ENCODE results near the gene FHIP2A. TPM values are rescaled to one million over a fixed set of nuclear protein-coding genes. Genes with fewer than 3 reads are reported as not detected.
A peak's percentile ranks its signal among the peaks of the same experiment; 100 is the strongest.

The FHIP2A gene
- total and polyA plus RNA-seq, 4 donors = 26.8 to 46.4 (median 27.6) TPM

DNA sequence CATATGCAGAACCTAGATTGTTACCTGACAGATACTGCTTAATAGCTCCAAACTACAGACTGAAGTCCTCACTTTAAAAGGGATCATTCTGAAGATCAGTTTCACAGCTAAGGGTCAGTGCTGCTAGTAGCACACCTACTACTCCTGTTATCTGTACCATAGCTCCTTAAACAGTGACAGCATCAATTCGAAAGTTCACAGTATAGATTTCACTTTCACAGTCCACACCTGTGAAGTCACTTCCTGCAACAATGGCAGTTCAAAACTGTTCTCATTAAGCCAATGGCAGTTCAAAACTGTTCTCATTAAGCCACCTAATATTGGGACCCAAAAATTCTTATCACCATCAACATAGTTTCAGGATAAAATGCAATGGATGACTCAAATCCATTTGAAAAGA is 10.7 kb upstream of the FHIP2A start:
- Histone ChIP-seq H3K4me1 (ENCODE audit: control insufficient read depth, insufficient read depth, low read length) (no peaks in the 10 kb centered on the region), H3K4me3 (ENCODE audit: low read depth, low read length) (no peak overlapping the region), H3K27me3 (ENCODE audit: control insufficient read depth, insufficient read depth, low read length) (no peaks in the 10 kb centered on the region), H3K9me3 (ENCODE audit: control insufficient read depth, insufficient read depth, low read length) (no peaks in the 10 kb centered on the region), H3K36me3 (ENCODE audit: control insufficient read depth, insufficient read depth, low read length) (no peaks in the 10 kb centered on the region), H3K27ac (ENCODE audit: low read depth, low read length) (no peak overlapping the region)
- 89% methylated on average over 1 of the region's 1 CpG for WGBS (ENCODE audit: insufficient coverage)
- no peak for DNase-seq (ENCODE audit: low read depth in 4 of 6, low spot score in 6 of 6)

DNA sequence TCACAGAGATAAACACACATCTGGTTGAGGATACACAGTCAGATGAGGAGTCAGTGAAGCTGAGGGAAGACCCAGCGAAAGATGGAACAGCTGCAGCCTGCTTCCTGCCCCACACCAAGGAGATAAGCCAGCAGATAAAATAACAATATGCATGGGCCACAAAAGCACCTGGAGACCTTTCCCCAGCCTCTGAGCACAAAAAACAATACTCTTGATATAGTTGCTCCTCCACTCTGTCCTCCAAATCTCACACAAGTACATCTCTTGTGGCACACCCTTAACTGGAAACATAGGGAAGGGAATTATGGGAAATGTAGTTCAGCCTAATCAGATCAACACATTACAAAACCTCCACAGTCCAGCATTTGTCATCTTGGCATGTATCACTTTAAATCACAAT is 9.7 kb upstream of the FHIP2A start:
- Histone ChIP-seq H3K36me3 (ENCODE audit: control insufficient read depth, insufficient read depth, low read length) (no peaks in the 10 kb centered on the region), H3K4me3 (ENCODE audit: low read depth, low read length) (no peak overlapping the region), H3K27ac (ENCODE audit: low read depth, low read length) (no peak overlapping the region), H3K4me1 (ENCODE audit: control insufficient read depth, insufficient read depth, low read length) (no peaks in the 10 kb centered on the region), H3K27me3 (ENCODE audit: control insufficient read depth, insufficient read depth, low read length) (no peaks in the 10 kb centered on the region), H3K9me3 (ENCODE audit: control insufficient read depth, insufficient read depth, low read length) (no peaks in the 10 kb centered on the region)
- WGBS (ENCODE audit: insufficient coverage) = 88% methylated on average over 1 of the region's 1 CpG
- DNase-seq (ENCODE audit: low read depth in 4 of 6, low spot score in 6 of 6) = no peak

DNA sequence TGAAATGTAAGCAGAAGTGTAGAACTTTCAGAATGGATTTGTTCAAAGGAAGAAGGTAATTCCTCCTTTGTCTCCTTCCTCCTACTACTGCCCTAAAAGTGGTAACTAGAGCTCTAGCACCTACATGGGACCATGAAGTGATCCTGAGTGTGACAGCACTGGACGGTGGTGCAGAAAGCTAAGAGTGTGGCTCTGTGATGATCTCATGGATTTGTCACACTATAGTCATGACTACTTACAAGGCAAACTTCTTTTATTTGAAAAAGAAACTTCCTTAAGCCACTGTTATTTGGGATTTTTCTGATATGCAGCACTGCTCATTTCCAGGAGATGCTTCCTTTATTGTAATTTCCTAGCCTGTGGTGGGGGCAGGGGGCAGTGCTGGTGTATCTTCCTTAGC is 5.8 kb upstream of the FHIP2A start:
- no peaks in the 10 kb centered on the region for H3K4me1 ChIP-seq (ENCODE audit: control insufficient read depth, insufficient read depth, low read length)
- H3K36me3 ChIP-seq (ENCODE audit: control insufficient read depth, insufficient read depth, low read length) = no peaks in the 10 kb centered on the region
- no peaks in the 10 kb centered on the region for H3K9me3 ChIP-seq (ENCODE audit: control insufficient read depth, insufficient read depth, low read length)
- no peaks in the 10 kb centered on the region for H3K27me3 ChIP-seq (ENCODE audit: control insufficient read depth, insufficient read depth, low read length)
- no peak for DNase-seq (ENCODE audit: low read depth in 4 of 6, low spot score in 6 of 6)
- no peak overlapping the region for H3K4me3 ChIP-seq (ENCODE audit: low read depth, low read length)
- no peak overlapping the region for H3K27ac ChIP-seq (ENCODE audit: low read depth, low read length)
- no CpG with 5 or more reads among the region's 1 CpG for WGBS (ENCODE audit: insufficient coverage)

DNA sequence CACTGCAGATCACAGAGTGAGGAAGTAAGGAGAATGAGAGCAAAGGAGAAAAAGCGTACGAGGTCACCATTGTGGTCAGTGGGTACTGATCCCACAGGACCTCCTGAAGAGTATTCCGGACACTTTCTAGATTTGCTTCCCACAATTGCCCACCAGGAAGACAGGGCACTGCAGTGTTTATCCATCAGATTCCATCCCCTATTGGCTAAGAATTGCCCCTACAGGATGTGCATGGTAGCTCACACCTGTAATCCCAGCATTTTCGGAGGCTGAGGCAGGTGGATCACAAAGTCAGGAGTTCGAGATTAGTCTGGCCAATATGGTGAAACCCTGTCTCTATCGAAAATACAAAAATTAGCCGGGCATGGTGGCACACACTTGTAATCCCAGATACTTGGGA is 5.3 kb upstream of the FHIP2A start:
- DNase-seq (ENCODE audit: low read depth in 4 of 6, low spot score in 6 of 6) = no peak
- Histone ChIP-seq H3K36me3 (ENCODE audit: control insufficient read depth, insufficient read depth, low read length) (no peaks in the 10 kb centered on the region), H3K4me3 (ENCODE audit: low read depth, low read length) (no peak overlapping the region), H3K9me3 (ENCODE audit: control insufficient read depth, insufficient read depth, low read length) (no peaks in the 10 kb centered on the region), H3K4me1 (ENCODE audit: control insufficient read depth, insufficient read depth, low read length) (no peaks in the 10 kb centered on the region), H3K27me3 (ENCODE audit: control insufficient read depth, insufficient read depth, low read length) (no peaks in the 10 kb centered on the region), H3K27ac (ENCODE audit: low read depth, low read length) (no peak overlapping the region)
- 95% methylated on average over 7 of the region's 7 CpGs for WGBS (ENCODE audit: insufficient coverage)

DNA sequence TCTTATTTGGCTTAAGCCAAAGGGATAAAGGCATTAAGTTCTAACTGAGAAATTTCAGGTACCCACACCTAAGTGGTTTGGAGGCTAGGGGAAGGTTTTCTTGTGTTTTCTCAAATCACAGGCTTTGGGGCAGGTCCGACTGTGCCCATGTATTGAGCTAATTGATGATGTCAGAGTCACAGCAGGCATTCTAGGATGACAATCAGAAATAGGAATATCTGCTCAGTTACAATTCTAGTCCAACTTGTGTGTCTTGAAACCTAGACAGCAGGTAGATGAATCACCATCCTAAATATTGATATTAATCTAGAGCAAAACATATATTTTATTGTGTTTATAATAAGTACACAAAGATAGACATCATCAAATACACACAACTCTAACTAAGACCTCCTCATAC is 2.3 kb upstream of the FHIP2A start:
- no peaks in the 10 kb centered on the region for H3K9me3 ChIP-seq (ENCODE audit: control insufficient read depth, insufficient read depth, low read length)
- peaks cover 5% of the 10 kb centered on the region for H3K4me1 ChIP-seq (ENCODE audit: control insufficient read depth, insufficient read depth, low read length)
- no peak overlapping the region for H3K27ac ChIP-seq (ENCODE audit: low read depth, low read length)
- WGBS (ENCODE audit: insufficient coverage) = no CpG with 5 or more reads among the region's 1 CpG
- no peak for DNase-seq (ENCODE audit: low read depth in 4 of 6, low spot score in 6 of 6)
- H3K36me3 ChIP-seq (ENCODE audit: control insufficient read depth, insufficient read depth, low read length) = no peaks in the 10 kb centered on the region
- H3K4me3 ChIP-seq (ENCODE audit: low read depth, low read length) = no peak overlapping the region
- no peaks in the 10 kb centered on the region for H3K27me3 ChIP-seq (ENCODE audit: control insufficient read depth, insufficient read depth, low read length)

GRCh38 chr10:114821915-114822443 is 399 bp downstream of the FHIP2A start:
- no peaks in the 10 kb centered on the region for H3K36me3 ChIP-seq (ENCODE audit: control insufficient read depth, insufficient read depth, low read length)
- peak; percentile 6 to 79 (median 32) for DNase-seq (ENCODE audit: low read depth in 4 of 6, low spot score in 6 of 6)
- H3K4me1 ChIP-seq (ENCODE audit: control insufficient read depth, insufficient read depth, low read length) = peaks cover 5% of the 10 kb centered on the region
- H3K9me3 ChIP-seq (ENCODE audit: control insufficient read depth, insufficient read depth, low read length) = no peaks in the 10 kb centered on the region
- H3K4me3 ChIP-seq (ENCODE audit: low read depth, low read length) = peak overlapping the region; percentile 77
- H3K27ac ChIP-seq (ENCODE audit: low read depth, low read length) = peak overlapping the region; percentile 94
- H3K27me3 ChIP-seq (ENCODE audit: control insufficient read depth, insufficient read depth, low read length) = no peaks in the 10 kb centered on the region
- under 1% methylated on average over 60 of the region's 60 CpGs for WGBS (ENCODE audit: insufficient coverage)

GRCh38 chr10:114822444-114823076 is 980 bp downstream of the FHIP2A start:
- 0% methylated on average over 21 of the region's 22 CpGs for WGBS (ENCODE audit: insufficient coverage)

DNA sequence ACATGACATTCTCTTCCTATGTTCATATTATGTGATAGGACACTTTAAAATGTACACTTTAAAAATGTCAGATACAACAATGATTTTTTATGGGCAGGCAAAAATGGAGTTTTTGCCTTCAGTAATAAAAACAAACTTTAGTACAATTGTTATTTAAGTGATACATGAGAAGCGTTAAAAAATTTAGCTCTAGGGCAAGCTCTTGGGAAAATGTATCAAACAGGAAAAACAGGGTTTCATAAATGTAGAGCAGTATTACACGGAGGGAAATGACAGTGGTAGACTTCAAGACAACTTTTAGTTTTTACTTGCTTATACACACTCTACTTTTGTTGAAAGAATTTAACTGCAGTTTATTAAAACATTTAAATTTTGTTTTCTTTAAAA is 1.5 kb downstream of the FHIP2A start:
- Histone ChIP-seq H3K27ac (ENCODE audit: low read depth, low read length) (peak overlapping the region; percentile 94), H3K4me1 (ENCODE audit: control insufficient read depth, insufficient read depth, low read length) (peaks cover 5% of the 10 kb centered on the region), H3K27me3 (ENCODE audit: control insufficient read depth, insufficient read depth, low read length) (no peaks in the 10 kb centered on the region), H3K36me3 (ENCODE audit: control insufficient read depth, insufficient read depth, low read length) (no peaks in the 10 kb centered on the region), H3K9me3 (ENCODE audit: control insufficient read depth, insufficient read depth, low read length) (no peaks in the 10 kb centered on the region), H3K4me3 (ENCODE audit: low read depth, low read length) (peak overlapping the region; percentile 77)
- DNase-seq (ENCODE audit: low read depth in 4 of 6, low spot score in 6 of 6) = peak in 2 of 6 donors; percentile 6 to 11
- no CpG with 5 or more reads among the region's 2 CpGs for WGBS (ENCODE audit: insufficient coverage)

More at GRCh38 chr10:114822444-114823076, 980 bp downstream of the FHIP2A start:
- no peaks in the 10 kb centered on the region for H3K27me3 ChIP-seq (ENCODE audit: control insufficient read depth, insufficient read depth, low read length)
- H3K4me3 ChIP-seq (ENCODE audit: low read depth, low read length) = peak overlapping the region; percentile 77
- peak overlapping the region; percentile 94 for H3K27ac ChIP-seq (ENCODE audit: low read depth, low read length)
- H3K36me3 ChIP-seq (ENCODE audit: control insufficient read depth, insufficient read depth, low read length) = no peaks in the 10 kb centered on the region
- H3K4me1 ChIP-seq (ENCODE audit: control insufficient read depth, insufficient read depth, low read length) = peaks cover 5% of the 10 kb centered on the region
- H3K9me3 ChIP-seq (ENCODE audit: control insufficient read depth, insufficient read depth, low read length) = no peaks in the 10 kb centered on the region
- peak; percentile 19 to 70 (median 44) for DNase-seq (ENCODE audit: low read depth in 4 of 6, low spot score in 6 of 6)

- Histone ChIP-seq H3K4me3 (ENCODE audit: low read depth, low read length) (no peak overlapping the region), H3K27me3 (ENCODE audit: control insufficient read depth, insufficient read depth, low read length) (no peaks in the 10 kb centered on the region), H3K9me3 (ENCODE audit: control insufficient read depth, insufficient read depth, low read length) (no peaks in the 10 kb centered on the region), H3K27ac (ENCODE audit: low read depth, low read length) (no peak overlapping the region), H3K4me1 (ENCODE audit: control insufficient read depth, insufficient read depth, low read length) (peaks cover 5% of the 10 kb centered on the region), H3K36me3 (ENCODE audit: control insufficient read depth, insufficient read depth, low read length) (no peaks in the 10 kb centered on the region)
- WGBS (ENCODE audit: insufficient coverage) = no CpG with 5 or more reads among the region's 1 CpG
- DNase-seq (ENCODE audit: low read depth in 4 of 6, low spot score in 6 of 6) = no peak
These were observed 2.8 kb downstream of the FHIP2A start for GRCh38 chr10:114824391-114824790.

DNA sequence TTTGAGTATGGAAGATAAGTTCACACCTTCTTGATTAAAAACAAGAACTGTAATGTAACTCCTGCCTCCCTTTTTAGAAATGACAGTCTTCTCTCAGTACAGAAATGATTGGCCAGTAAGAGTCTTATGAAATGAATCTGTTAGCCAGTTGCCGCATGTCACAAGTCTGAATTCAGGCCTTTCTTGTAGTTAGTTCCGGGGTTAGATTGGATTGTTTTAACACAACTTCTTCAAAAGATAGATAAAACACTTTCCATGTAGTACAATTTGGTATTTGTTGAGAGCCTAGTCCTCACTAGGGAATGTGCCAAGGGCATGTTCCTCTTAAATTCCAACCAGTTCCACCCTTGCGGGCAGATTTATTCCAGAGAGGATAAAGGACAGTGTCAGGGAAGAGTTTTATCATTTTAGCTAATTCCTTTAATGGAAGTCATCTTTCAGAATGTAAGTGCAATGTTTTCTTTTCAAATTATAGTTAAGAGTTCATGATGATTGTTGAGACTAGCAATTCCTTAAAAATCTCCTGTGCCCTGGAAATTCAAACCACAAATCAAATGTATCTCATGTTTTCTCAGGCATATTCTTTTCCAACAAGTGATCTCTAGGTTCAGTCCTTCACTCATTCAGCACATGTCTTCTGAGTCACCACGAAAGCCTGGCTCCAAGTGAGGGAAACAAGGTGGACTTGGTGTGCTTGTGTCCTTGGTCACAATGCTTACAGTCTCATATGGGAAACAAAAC is 4.1 kb downstream of the FHIP2A start:
- Histone ChIP-seq H3K4me3 (ENCODE audit: low read depth, low read length) (no peak overlapping the region), H3K27me3 (ENCODE audit: control insufficient read depth, insufficient read depth, low read length) (no peaks in the 10 kb centered on the region), H3K4me1 (ENCODE audit: control insufficient read depth, insufficient read depth, low read length) (peaks cover 5% of the 10 kb centered on the region), H3K9me3 (ENCODE audit: control insufficient read depth, insufficient read depth, low read length) (no peaks in the 10 kb centered on the region), H3K27ac (ENCODE audit: low read depth, low read length) (no peak overlapping the region), H3K36me3 (ENCODE audit: control insufficient read depth, insufficient read depth, low read length) (no peaks in the 10 kb centered on the region)
- no CpG with 5 or more reads among the region's 4 CpGs for WGBS (ENCODE audit: insufficient coverage)
- DNase-seq (ENCODE audit: low read depth in 4 of 6, low spot score in 6 of 6) = no peak
